Superior temporal gyrus (tissue), 1 donor: ENCODE data around the gene TIAM2.

Experiments
- DNase-seq: peaks from one replicate; pipeline ENCODE4 v3.0.0-alpha.2; 2016; ENCODE audit errors: extremely low spot score

Gene TIAM2

DNA sequence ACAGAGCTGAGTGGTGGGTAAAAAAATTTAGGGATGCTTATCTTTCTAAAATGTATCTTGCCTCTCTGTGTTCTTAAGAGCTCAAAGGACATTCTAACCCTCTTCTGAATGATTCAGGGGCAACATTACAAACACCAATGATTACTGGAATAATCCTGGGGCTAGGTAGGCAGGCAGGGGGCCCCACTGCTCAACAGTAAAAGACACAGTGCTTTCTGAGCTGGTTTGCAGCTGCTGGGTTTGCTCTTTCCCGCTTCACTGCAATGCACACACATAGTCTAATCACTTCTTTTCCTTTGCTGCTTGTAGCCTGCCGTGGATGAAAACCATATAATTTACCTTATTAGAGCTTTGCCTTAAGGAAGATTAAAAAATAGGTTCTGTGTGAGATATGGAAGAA lies 292.6 kb downstream of the TIAM2 start:
- DNase-seq: no peak

DNA sequence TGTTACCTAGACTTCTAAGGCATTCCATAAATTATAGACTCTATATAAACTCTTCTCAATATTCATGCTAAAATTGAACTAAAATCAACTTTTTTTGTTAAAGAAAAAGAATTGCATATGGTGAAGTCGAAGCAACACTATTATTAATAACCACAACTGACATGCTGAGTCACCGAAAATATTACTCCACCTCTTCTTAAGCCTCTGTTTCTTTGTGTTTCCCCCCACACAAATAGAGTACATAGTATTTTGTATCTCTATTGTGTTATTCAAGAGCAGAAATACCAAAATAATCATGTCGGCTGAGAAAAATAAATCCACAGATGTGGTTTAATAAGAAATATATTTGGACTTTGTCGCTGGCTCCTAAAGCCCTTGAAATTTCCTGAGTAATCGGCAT lies 295.4 kb downstream of the TIAM2 start:
- DNase-seq: no peak

DNA sequence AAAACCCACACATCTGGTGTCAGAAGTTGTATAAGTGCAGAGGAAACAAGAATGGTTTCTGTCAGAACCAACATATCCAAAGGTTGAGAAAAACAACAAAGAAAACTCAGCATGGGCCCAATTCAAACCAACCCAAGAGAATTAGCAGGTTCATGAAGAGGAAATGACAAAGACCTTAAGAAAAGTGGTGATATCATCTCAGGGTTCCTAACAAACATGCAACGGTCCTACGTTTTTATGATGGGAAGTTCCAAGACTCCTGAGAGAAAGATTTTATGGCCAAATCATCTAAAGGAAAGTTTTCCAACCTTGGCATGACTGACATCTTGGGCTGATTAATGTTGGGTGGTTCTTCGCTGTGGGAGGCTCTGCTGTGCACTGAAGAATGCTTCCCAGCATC lies 296.2 kb downstream of the TIAM2 start:
- no peak for DNase-seq

DNA sequence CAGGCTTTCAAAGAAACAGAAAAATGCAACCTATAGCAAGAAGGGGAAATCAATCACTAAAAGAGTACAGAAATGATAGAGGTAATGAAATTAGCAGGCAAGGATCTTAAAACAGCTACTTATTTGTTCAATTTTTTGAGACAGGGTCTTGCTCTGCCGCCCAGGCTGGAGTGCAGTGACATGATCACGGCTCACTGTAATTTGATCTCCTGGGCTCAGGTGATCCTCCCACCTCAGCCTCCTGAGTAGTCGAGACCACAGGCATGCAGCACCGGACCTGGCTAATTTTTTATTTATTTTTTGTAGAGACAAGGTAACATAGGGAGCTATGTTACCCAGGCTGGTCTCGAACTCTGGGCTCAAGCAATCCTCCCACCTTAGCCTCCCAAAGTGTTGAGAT lies 297.6 kb downstream of the TIAM2 start:
- DNase-seq: no peak

DNA sequence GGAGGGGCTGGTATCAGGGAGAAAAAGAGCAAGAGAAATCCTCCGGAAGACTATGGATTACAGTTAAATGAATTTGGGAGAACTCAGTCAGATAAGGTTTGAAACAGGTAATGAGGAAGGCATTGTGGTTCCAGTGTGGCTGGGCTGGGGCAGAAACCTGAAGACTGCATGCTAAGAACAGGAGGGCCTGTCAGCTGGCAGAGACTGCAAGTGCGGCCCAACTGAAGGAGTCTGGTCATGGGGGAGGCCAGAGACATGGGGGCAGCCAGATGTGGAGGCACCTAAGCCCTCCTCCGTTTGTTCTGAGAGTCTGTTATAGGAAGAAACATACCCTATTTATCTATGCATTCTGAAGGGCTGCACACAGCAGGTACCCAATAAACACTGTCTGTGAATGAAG lies 302.6 kb downstream of the TIAM2 start:
- no peak for DNase-seq

DNA sequence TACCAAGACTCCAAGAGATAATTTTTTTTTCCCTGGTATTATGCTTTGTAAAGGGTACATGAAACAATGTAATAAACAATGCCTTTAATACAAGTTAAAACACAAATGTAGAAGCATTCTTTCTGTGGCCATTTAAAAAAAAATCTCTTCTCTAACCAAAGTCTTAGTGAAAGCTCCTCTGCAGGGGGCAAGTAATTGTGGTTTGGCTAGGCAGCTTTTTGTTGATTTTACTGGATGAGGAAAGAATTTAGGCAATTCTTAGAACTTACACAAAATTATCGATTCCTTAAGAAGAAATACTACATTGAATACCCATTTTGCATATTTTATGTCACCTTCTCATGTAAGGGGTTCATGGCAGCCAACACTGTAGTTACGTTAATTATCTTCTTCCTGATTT lies 306.8 kb downstream of the TIAM2 start:
- no peak for DNase-seq

DNA sequence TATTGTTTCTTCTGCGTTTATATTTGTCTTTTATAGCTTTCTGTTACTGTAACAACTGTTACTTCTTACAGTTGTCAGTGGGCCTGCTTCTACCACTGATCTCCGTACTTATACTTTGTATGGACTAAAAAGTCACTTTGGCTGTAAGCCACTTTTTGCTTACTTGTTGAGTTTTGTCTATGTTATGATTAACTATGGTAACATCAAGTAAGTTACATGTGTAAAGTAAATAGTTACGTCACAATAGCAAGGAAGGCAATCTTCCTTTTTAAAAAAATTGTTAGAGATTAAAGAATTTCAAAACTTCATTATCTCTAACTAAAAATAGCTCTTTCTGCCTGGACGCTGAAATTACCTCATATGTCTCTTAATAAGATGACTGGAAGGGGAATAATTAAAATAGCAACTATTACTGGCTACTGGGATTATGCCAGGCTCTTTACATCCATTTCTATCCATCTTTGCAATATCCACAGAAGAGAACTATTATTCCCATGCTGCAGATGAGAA lies 308.3 kb downstream of the TIAM2 start:
- no peak for DNase-seq

DNA sequence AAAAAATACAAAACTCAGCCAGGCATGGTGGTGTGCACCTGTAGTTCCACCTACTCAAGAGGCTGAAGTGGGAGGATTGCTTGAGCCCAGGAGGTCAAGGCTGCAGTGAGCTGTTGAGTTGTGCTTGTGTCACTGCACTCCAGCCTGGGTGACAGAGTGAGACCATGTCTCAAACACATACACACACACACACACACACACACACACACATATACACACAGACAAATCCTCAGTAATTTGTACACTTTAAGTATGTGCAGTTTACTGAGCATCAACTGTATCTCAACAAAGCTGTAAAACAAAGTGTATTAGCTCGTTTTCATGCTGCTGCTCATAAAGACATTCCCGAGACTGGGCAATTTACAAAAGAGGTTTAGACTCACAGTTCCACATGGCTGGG lies 311.8 kb downstream of the TIAM2 start:
- no peak for DNase-seq
